Right atrium auricular region (tissue), 2 donors: ENCODE data around the gene LMBR1. TPM values are rescaled to one million over a fixed set of nuclear protein-coding genes. Genes with fewer than 3 reads are reported as not detected.
"Not testable (repeated sequence)": the region's sequence is repeated elsewhere in the genome, so short reads cannot be mapped to it uniquely, and the experiment has no call there.

ENCODE experiments used
- DNase-seq: peaks from one replicate; pipeline ENCODE4 v3.0.0-alpha.2; 2019; ENCODE audit warnings: low spot score
- H3K27ac ChIP-seq, 2 donors: fragments of 200-600 bp; sonication (generic); 1 replicate in 1 of 2; 2 replicates in 1 of 2; pipeline ENCODE4 v1.5.1; 2016 to 2019
- H3K27me3 ChIP-seq, 2 donors: fragments of 200-600 bp; sonication (generic); one replicate each; pipeline versions ENCODE4 v1.5.1 to v1.6.0; 2017 to 2019
- H3K36me3 ChIP-seq: fragments of 200-600 bp; sonication (generic); one replicate; pipeline ENCODE4 v1.5.1; 2016
- H3K4me1 ChIP-seq, 2 donors: fragments of 200-600 bp; sonication (generic); one replicate each; pipeline versions ENCODE4 v1.5.1 to v1.6.0; 2017 to 2019
- H3K4me3 ChIP-seq, 2 donors: fragments of 200-600 bp; sonication (generic); 1 replicate in 1 of 2; 2 replicates in 1 of 2; pipeline ENCODE4 v1.5.1; 2017 to 2019; ENCODE audit warnings: mild to moderate bottlenecking in 1 of 2, moderate library complexity in 1 of 2
- H3K9me3 ChIP-seq, 2 donors: fragments of 200-600 bp; sonication (generic); one replicate each; pipeline ENCODE4 v1.5.1; 2019
- total RNA-seq, 2 donors: library from RNA; depleted of rRNA; stranded (reverse); fragments of >200 nt; gene quantifications; one replicate each; pipeline ENCODE4 v1.1.0, GENCODE V29; 2016
- TF ChIP-seq, protein P1 (sequence below), 2 donors: fragments of 200-600 bp; sonication (generic); IDR thresholded peaks; one replicate each; pipeline ENCODE4 v1.5.1; 2019; ENCODE audit warnings: antibody characterized with exemption in 2 of 2

The LMBR1 gene
- total RNA-seq, 2 donors from 2014 or later: 32.4 to 33.7 TPM

- Histone ChIP-seq H3K4me3 (no peak overlapping the region), H3K36me3 (no peaks in the 10 kb centered on the region), H3K9me3 (peaks cover 0 to 5% of the 10 kb centered on the region in 2 donors), H3K4me1 (no peaks in the 10 kb centered on the region), H3K27ac (no peak overlapping the region), H3K27me3 (no peaks in the 10 kb centered on the region)
- TF ChIP-seq, protein P1, sequence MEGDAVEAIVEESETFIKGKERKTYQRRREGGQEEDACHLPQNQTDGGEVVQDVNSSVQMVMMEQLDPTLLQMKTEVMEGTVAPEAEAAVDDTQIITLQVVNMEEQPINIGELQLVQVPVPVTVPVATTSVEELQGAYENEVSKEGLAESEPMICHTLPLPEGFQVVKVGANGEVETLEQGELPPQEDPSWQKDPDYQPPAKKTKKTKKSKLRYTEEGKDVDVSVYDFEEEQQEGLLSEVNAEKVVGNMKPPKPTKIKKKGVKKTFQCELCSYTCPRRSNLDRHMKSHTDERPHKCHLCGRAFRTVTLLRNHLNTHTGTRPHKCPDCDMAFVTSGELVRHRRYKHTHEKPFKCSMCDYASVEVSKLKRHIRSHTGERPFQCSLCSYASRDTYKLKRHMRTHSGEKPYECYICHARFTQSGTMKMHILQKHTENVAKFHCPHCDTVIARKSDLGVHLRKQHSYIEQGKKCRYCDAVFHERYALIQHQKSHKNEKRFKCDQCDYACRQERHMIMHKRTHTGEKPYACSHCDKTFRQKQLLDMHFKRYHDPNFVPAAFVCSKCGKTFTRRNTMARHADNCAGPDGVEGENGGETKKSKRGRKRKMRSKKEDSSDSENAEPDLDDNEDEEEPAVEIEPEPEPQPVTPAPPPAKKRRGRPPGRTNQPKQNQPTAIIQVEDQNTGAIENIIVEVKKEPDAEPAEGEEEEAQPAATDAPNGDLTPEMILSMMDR (IDR thresholded peaks at IDR 0.05): no peak
- DNase-seq: no peak
These were observed 17.2 kb downstream of the LMBR1 start for GRCh38 chr7:156875766-156876165.

- H3K27me3 ChIP-seq, H3K36me3 ChIP-seq, H3K9me3 ChIP-seq, DNase-seq, H3K27ac ChIP-seq, H3K4me3 ChIP-seq, H3K4me1 ChIP-seq: not testable (repeated sequence)
These were observed 24.6 kb downstream of the LMBR1 start for GRCh38 chr7:156868363-156868762.

- no peaks in the 10 kb centered on the region for H3K9me3 ChIP-seq
- DNase-seq: no peak
- H3K27ac ChIP-seq: no peak overlapping the region
- no peaks in the 10 kb centered on the region for H3K27me3 ChIP-seq
- TF ChIP-seq, protein P1 (IDR thresholded peaks at IDR 0.05): no peak
- H3K36me3 ChIP-seq: peaks cover 10% of the 10 kb centered on the region
- peaks cover 0 to 8% of the 10 kb centered on the region in 2 donors for H3K4me1 ChIP-seq
- H3K4me3 ChIP-seq: no peak overlapping the region
These were observed 27.5 kb downstream of the LMBR1 start for GRCh38 chr7:156865493-156865892.

- not testable (repeated sequence) for DNase-seq, H3K27me3 ChIP-seq, H3K9me3 ChIP-seq, H3K4me1 ChIP-seq, H3K27ac ChIP-seq, H3K4me3 ChIP-seq
- peaks cover 13% of the 10 kb centered on the region for H3K36me3 ChIP-seq
These were observed 31.0 kb downstream of the LMBR1 start for GRCh38 chr7:156862022-156862421.

DNA sequence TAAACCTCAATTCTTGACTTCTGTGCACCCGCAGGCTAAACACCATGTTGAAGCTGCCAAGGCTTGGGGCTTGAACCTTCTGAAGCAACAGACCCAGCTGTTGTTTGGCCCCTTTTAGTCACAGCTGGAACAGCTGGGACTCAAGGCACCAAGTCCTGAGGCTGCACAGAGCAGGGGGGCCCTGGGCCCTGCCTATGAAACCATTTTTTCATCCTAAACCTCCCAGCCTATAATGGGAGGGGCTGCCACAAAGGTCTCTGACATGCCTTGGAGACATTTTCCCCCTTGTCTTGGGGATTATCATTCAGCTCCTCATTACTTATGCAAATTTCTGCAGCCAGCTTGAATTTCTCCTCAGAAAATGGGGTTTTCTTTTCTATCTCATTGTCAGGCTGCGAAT, 31.8 kb downstream of the LMBR1 start:
- H3K4me1 ChIP-seq: peaks cover 0 to 8% of the 10 kb centered on the region in 2 donors
- TF ChIP-seq, protein P1 (IDR thresholded peaks at IDR 0.05): no peak
- no peaks in the 10 kb centered on the region for H3K27me3 ChIP-seq
- no peak overlapping the region for H3K4me3 ChIP-seq
- H3K9me3 ChIP-seq: peaks cover 0 to 5% of the 10 kb centered on the region in 2 donors
- no peak for DNase-seq
- peaks cover 13% of the 10 kb centered on the region for H3K36me3 ChIP-seq
- H3K27ac ChIP-seq: no peak overlapping the region

DNA sequence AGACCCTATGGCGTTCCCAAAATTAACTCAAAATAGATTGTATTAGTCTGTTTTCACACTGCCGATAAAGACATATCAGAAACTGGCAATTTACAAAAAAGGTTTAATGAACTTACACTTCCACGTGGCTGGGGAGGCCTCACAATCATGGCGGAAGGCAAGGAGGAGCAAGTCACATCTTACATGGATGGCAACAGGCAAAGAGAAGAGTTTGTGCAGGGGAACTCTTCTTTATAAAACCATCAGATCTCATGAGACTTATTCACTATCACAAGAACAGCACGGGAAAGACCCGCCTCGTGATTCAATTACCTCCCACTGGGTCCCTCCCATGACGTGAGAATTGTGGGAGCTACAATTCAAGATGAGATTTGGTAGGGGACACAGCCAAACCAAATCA, 32.9 kb downstream of the LMBR1 start:
- not testable (repeated sequence) for H3K27ac ChIP-seq, DNase-seq, H3K9me3 ChIP-seq, H3K4me3 ChIP-seq, H3K27me3 ChIP-seq, H3K4me1 ChIP-seq
- H3K36me3 ChIP-seq: peaks cover 13% of the 10 kb centered on the region

DNA sequence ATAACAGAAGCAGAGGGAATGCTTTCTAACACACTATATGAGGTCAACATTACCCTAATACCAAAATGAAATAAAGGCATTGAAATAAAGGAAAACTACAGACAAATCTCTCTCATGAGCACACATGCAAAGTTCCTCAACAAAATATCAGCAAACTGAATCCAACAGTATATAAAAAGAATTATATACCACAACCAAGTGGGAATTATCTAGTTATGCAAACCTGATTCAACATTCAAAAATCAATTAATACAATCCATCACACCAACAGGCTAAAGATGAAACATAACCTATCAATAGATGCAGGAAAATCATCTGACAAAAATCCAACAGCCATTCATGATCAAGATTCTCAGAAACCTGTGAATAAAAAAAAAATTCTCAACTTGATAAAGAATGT, 34.5 kb downstream of the LMBR1 start:
- DNase-seq: no peak
- no peaks in the 10 kb centered on the region for H3K4me1 ChIP-seq
- H3K36me3 ChIP-seq: peaks cover 13% of the 10 kb centered on the region
- TF ChIP-seq, protein P1 (IDR thresholded peaks at IDR 0.05): no peak
- peaks cover 6 to 18% of the 10 kb centered on the region in 2 donors for H3K9me3 ChIP-seq
- no peak overlapping the region for H3K27ac ChIP-seq
- no peak overlapping the region for H3K4me3 ChIP-seq
- no peaks in the 10 kb centered on the region for H3K27me3 ChIP-seq
